ENCODE measurements around the gene WIZ. TPM values are rescaled to one million over a fixed set of nuclear protein-coding genes. Genes with fewer than 3 reads are reported as not detected.

The WIZ gene
- polyA plus RNA-seq, 1 donor from 2014 or later, result 1.8 TPM

- H3K9me3 Mint-ChIP-seq, result no peaks in the 10 kb centered on the region
- no peak overlapping the region for H3K27ac Mint-ChIP-seq
- H3K36me3 Mint-ChIP-seq, result peaks cover 3% of the 10 kb centered on the region
- peak overlapping the region; percentile 78 to 90 (median 84) for H3K4me3 Mint-ChIP-seq
- peaks cover 22 to 35% (median 24%) of the 10 kb centered on the region in 3 donors for H3K4me1 Mint-ChIP-seq
- H3K27me3 Mint-ChIP-seq, result peaks cover 23% of the 10 kb centered on the region
Measured at GRCh38 chr19:15469513-15470297, 19.9 kb upstream of the WIZ start.

GRCh38 chr19:15468675-15469512 lies 19.1 kb upstream of the WIZ start:
- Mint-ChIP-seq H3K9me3 (no peaks in the 10 kb centered on the region), H3K27ac (peak overlapping the region in 1 of 3 donors; percentile 16), H3K27me3 (peaks cover 23% of the 10 kb centered on the region), H3K4me3 (peak overlapping the region; percentile 24 to 90 (median 84)), H3K36me3 (peaks cover 3% of the 10 kb centered on the region), H3K4me1 (peaks cover 28 to 39% (median 28%) of the 10 kb centered on the region in 3 donors)

GRCh38 chr19:15467734-15468214 lies 18.0 kb upstream of the WIZ start:
- Mint-ChIP-seq H3K4me1 (peaks cover 27 to 39% (median 35%) of the 10 kb centered on the region in 3 donors), H3K27ac (peak overlapping the region in 1 of 3 donors; percentile 18), H3K36me3 (peaks cover 3% of the 10 kb centered on the region), H3K4me3 (peak overlapping the region in 1 of 4 donors; percentile 45), H3K9me3 (no peaks in the 10 kb centered on the region), H3K27me3 (peaks cover 23% of the 10 kb centered on the region)

- Mint-ChIP-seq H3K4me1 (peaks cover 30 to 43% (median 35%) of the 10 kb centered on the region in 3 donors), H3K27ac (peak overlapping the region; percentile 7 to 18 (median 13)), H3K36me3 (peaks cover 3% of the 10 kb centered on the region), H3K4me3 (peak overlapping the region in 3 of 4 donors; percentile 34 to 69 (median 68)), H3K9me3 (no peaks in the 10 kb centered on the region), H3K27me3 (peaks cover 23% of the 10 kb centered on the region)
Measured at GRCh38 chr19:15466851-15467733, 17.3 kb upstream of the WIZ start.

- H3K4me3 Mint-ChIP-seq, result peak within 1 kb of the TSS; percentile 91 to 98 (median 96)
- peaks cover 14% of the 10 kb centered on the region for H3K27me3 Mint-ChIP-seq
- H3K36me3 Mint-ChIP-seq, result peaks cover 7% of the 10 kb centered on the region
- peak within 1 kb of the TSS; percentile 92 to 94 (median 93) for H3K27ac Mint-ChIP-seq
- H3K9me3 Mint-ChIP-seq, result no peaks in the 10 kb centered on the region
- H3K4me1 Mint-ChIP-seq, result peaks cover 30 to 40% (median 31%) of the 10 kb centered on the region in 3 donors
Measured at GRCh38 chr19:15464394-15465385, 14.9 kb upstream of the WIZ start, which contains the start of gene RASAL3. Gene RASAL3, minus strand, starts transcription at chr19:15464544. Its CDS starts 186 bp downstream, at chr19:15464358.

GRCh38 chr19:15463861-15464371 lies 14.2 kb upstream of the WIZ start:
- peaks cover 25 to 35% (median 27%) of the 10 kb centered on the region in 3 donors for H3K4me1 Mint-ChIP-seq
- peak overlapping the region; percentile 91 to 98 (median 96) for H3K4me3 Mint-ChIP-seq
- H3K9me3 Mint-ChIP-seq, result no peaks in the 10 kb centered on the region
- H3K27me3 Mint-ChIP-seq, result peaks cover 8% of the 10 kb centered on the region
- peak overlapping the region; percentile 92 to 94 (median 92) for H3K27ac Mint-ChIP-seq
- H3K36me3 Mint-ChIP-seq, result peaks cover 7% of the 10 kb centered on the region

- Mint-ChIP-seq H3K9me3 (no peaks in the 10 kb centered on the region), H3K4me3 (peak overlapping the region in 1 of 4 donors; percentile 34), H3K36me3 (peaks cover 6% of the 10 kb centered on the region), H3K4me1 (peaks cover 16 to 19% (median 17%) of the 10 kb centered on the region in 3 donors), H3K27ac (peak overlapping the region; percentile 39 to 81 (median 67)), H3K27me3 (no peaks in the 10 kb centered on the region)
Measured at GRCh38 chr19:15461694-15462093, 11.9 kb upstream of the WIZ start.

GRCh38 chr19:15457701-15458484 lies 8.1 kb upstream of the WIZ start:
- no peak overlapping the region for H3K4me3 Mint-ChIP-seq
- no peak overlapping the region for H3K27ac Mint-ChIP-seq
- H3K4me1 Mint-ChIP-seq, result peaks cover 0 to 7% (median 6%) of the 10 kb centered on the region in 3 donors
- no peaks in the 10 kb centered on the region for H3K9me3 Mint-ChIP-seq
- H3K27me3 Mint-ChIP-seq, result no peaks in the 10 kb centered on the region
- H3K36me3 Mint-ChIP-seq, result peaks cover 11% of the 10 kb centered on the region

- H3K9me3 Mint-ChIP-seq, result no peaks in the 10 kb centered on the region
- no peak overlapping the region for H3K27ac Mint-ChIP-seq
- no peak overlapping the region for H3K4me3 Mint-ChIP-seq
- no peaks in the 10 kb centered on the region for H3K27me3 Mint-ChIP-seq
- H3K36me3 Mint-ChIP-seq, result peaks cover 12% of the 10 kb centered on the region
- peaks cover 0 to 3% (median 3%) of the 10 kb centered on the region in 3 donors for H3K4me1 Mint-ChIP-seq
Measured at GRCh38 chr19:15456871-15457700, 7.3 kb upstream of the WIZ start.

- no peaks in the 10 kb centered on the region for H3K9me3 Mint-ChIP-seq
- no peak overlapping the region for H3K27ac Mint-ChIP-seq
- H3K27me3 Mint-ChIP-seq, result no peaks in the 10 kb centered on the region
- peaks cover 11% of the 10 kb centered on the region for H3K36me3 Mint-ChIP-seq
- peaks cover 0 to 3% (median 0%) of the 10 kb centered on the region in 3 donors for H3K4me1 Mint-ChIP-seq
- H3K4me3 Mint-ChIP-seq, result no peak overlapping the region
Measured at GRCh38 chr19:15456441-15456840, 6.7 kb upstream of the WIZ start.

GRCh38 chr19:15455996-15456395 lies 6.2 kb upstream of the WIZ start:
- Mint-ChIP-seq H3K4me1 (peaks cover 0 to 3% (median 0%) of the 10 kb centered on the region in 3 donors), H3K4me3 (no peak overlapping the region), H3K27ac (no peak overlapping the region), H3K36me3 (peaks cover 11% of the 10 kb centered on the region), H3K27me3 (no peaks in the 10 kb centered on the region), H3K9me3 (no peaks in the 10 kb centered on the region)

Measured in IgD-negative memory B cell (primary cell).